Stimulated activated CD8-positive, alpha-beta memory T cell treated with anti-CD3 and anti-CD28 coated beads, Interleukin-7, amount 100 ng/mL, for 1 hour (primary cell): ENCODE results near the gene WNK4.

Experiments used
- DNase-seq, 2 donors: peaks; one replicate each; pipeline ENCODE4 v3.0.0-alpha.2; 2020; ENCODE audit warnings: low read depth in 2 of 2

The WNK4 gene

DNA sequence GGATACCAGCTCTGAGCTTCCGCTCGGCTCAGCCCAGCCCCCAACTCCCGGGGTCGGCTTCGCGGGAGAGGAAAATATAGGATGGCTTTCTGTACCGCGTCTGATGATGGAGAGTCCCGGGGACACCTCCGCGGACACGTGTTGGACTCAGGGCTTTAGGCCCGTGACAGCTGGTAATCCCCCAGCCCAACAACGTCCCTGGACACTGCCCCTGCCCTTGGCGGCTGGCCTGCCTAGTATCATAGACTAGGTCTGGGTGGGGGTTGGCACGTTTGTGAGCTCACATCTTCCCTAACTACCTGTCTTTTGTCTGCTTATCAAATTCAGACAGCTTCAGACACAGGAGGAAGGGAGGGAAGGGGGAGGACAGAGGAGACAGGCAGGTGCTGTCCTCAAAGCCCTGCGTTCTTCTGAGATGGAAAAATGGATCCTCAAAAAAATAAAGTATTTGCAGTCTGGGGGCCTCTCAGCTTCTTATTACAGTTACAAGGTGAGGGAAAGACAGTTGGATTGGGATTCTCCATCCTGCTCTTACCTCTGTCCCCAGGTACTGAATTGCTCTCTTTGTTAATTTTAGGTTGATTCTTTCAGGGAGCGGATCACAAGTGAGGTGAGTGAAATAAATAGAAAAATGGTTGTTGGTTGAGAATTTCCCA is 53.5 kb downstream of the WNK4 start:
- DNase-seq: no peak

- no peak for DNase-seq
Measured at GRCh38 chr17:42835732-42836131, 55.3 kb downstream of the WNK4 start.

DNA sequence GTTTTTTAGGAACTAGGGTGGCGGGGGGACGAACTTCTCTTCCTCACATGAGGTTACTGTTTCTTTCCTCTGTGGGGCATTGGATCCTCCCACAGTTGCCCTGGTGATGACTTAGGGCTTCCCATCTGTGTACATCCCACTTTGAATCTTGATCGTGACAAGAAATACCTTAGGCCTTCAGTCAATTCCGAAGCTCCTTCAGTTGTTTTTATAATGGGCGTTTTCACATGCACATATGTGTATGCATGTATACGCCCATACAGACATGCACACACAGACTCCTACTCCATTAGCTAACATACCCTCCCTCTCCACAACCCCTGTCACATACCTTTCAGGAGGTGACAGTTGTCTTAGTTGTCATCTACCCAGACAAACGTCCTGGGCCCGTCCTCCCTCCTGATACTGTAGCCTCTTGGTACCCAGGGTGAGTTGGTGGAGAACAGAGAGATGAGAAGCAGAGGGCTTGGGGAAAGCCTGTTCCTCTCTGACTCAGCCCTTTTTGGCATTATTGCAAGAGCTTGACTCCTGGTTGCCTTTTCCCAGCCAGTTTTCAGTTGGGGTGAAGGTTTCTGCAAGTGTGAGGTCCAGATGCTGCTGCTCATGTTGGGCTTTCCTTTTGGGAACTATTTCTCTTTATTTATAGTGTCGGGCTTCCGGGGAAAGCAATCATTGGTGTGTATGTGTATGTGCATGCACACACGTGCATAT is 61.7 kb downstream of the WNK4 start:
- DNase-seq: no peak

GRCh38 chr17:42843358-42843934 is 63.0 kb downstream of the WNK4 start:
- DNase-seq: no peak

DNA sequence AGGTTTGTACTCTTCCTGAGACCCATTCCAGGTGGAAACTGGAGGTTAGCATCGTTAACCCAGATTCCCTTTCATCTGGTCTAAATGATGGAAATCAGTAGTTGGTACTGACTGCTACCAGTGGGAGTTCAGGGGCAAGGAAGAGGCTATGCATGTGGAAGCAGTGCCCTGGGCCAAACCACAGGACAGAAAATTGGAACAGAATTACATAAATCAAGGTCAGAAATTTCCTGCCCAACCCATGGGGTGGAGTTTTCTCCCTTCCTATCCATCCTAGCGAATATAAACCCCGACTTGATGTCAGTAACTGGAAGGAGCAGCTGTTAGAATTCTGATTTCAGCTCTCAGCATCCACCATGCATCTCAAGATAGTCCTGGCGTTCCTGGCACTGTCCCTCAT is 63.9 kb downstream of the WNK4 start, which contains the start of gene AOC2:
TSS of gene AOC2 (plus strand) at position 310 of the 400 bp plus-strand sequence. CDS start at position 357, 47 bp downstream.
- DNase-seq: no peak

DNA sequence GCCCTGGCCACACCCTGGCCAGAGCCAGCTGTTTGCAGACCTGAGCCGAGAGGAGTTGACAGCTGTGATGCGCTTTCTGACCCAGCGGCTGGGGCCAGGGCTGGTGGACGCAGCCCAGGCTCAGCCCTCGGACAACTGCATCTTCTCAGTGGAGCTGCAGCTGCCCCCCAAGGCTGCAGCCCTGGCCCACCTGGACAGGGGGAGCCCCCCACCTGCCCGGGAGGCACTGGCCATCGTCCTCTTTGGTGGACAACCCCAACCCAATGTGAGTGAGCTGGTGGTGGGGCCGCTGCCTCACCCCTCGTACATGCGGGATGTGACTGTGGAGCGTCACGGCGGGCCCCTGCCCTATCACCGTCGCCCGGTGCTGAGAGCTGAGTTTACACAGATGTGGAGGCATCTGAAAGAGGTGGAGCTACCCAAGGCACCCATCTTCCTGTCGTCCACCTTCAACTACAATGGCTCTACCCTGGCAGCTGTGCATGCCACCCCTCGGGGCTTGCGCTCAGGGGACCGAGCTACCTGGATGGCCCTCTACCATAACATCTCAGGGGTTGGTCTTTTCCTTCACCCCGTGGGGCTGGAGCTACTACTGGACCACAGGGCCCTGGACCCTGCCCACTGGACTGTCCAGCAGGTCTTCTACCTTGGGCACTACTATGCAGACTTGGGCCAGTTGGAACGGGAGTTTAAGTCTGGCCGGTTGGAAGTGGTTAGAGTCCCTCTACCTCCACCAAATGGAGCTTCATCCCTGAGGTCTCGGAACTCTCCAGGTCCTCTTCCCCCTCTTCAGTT is 64.5 kb downstream of the WNK4 start:
- no peak for DNase-seq

GRCh38 chr17:42845556-42845917 is 65.1 kb downstream of the WNK4 start:
- no peak for DNase-seq

DNA sequence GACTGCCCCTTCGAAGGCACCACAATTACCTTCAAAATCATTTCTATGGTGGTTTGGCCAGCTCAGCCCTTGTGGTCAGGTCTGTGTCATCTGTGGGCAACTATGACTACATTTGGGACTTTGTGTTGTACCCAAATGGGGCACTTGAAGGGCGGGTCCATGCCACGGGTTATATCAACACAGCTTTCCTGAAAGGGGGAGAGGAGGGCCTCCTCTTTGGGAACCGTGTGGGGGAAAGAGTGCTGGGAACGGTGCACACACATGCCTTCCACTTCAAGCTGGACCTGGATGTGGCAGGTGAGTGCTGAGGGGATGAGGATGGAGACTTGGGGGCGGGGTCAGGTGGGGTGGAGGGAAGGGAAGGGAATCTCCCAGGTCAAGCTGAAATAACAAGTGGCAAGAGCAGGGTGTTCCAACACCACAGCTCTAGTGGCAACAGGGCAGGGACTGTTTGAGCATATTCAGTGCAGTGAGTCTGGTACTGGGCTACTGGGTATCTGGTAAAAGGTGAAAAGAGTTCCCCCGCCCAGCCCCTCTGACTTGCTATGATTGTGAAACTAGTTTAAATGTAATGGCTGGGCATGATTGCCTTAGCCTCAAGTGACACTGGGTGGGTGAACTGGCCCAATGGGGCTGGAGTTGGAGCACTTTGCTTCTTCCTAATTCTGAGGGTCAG is 65.6 kb downstream of the WNK4 start:
- DNase-seq: no peak
